ENCODE measurements around the gene INMT. TPM values are rescaled to one million over a fixed set of nuclear protein-coding genes. Genes with fewer than 3 reads are reported as not detected.

The INMT gene
- total and polyA plus RNA-seq, 10 donors = 3.2 to 40.3 (median 15.6) TPM

- Histone ChIP-seq H3K4me1 (peaks cover 0 to 24% (median 6%) of the 10 kb centered on the region in 6 donors), H3K27ac (no peak overlapping the region), H3K27me3 (replicated peaks in 1 of 7) (peaks cover 0 to 16% (median 0%) of the 10 kb centered on the region in 7 donors), H3K9me3 (no peaks in the 10 kb centered on the region), H3K4me3 (no peak overlapping the region), H3K36me3 (no peaks in the 10 kb centered on the region)
- peak; percentile 31 for DNase-seq
- TF ChIP-seq POLR2AphosphoS5 (IDR thresholded peaks at IDR 0.05) = no peak
- no peak for TF ChIP-seq CTCF (IDR thresholded peaks at IDR 0.05 in 8 of 11, conservative IDR thresholded peaks at IDR 0.05 in 3 of 11)
- no peak for TF ChIP-seq POLR2A (IDR thresholded peaks at IDR 0.05)
- 61 to 75% (median 65%) methylated on average over 2 of the region's 2 CpGs for WGBS, 5 donors
- intact Hi-C loops (cut with DNase I; ENCODE audit: low total_unique reads) = loop anchor here (10.0 kb wide), 1 partner anchor 565 kb away; no protein-coding TSS in a partner anchor
Measured at GRCh38 chr7:30729642-30730041, 22.3 kb upstream of the INMT start.

- 95 to 100% (median 98%) methylated on average over 2 of the region's 2 CpGs for WGBS, 5 donors
- Histone ChIP-seq H3K9me3 (no peaks in the 10 kb centered on the region), H3K27ac (no peak overlapping the region), H3K4me1 (peaks cover 0 to 24% (median 6%) of the 10 kb centered on the region in 6 donors), H3K4me3 (no peak overlapping the region), H3K36me3 (no peaks in the 10 kb centered on the region), H3K27me3 (replicated peaks in 1 of 7) (peaks cover 0 to 16% (median 0%) of the 10 kb centered on the region in 7 donors)
- peak; percentile 50 for DNase-seq
- no peak for TF ChIP-seq CTCF (IDR thresholded peaks at IDR 0.05 in 8 of 11, conservative IDR thresholded peaks at IDR 0.05 in 3 of 11)
- TF ChIP-seq POLR2AphosphoS5 (IDR thresholded peaks at IDR 0.05) = no peak
- TF ChIP-seq POLR2A (IDR thresholded peaks at IDR 0.05) = no peak
- intact Hi-C loops (cut with DNase I; ENCODE audit: low total_unique reads) = loop anchor here (10.0 kb wide), 1 partner anchor 565 kb away; no protein-coding TSS in a partner anchor
Measured at GRCh38 chr7:30730097-30730496, 21.8 kb upstream of the INMT start.

DNA sequence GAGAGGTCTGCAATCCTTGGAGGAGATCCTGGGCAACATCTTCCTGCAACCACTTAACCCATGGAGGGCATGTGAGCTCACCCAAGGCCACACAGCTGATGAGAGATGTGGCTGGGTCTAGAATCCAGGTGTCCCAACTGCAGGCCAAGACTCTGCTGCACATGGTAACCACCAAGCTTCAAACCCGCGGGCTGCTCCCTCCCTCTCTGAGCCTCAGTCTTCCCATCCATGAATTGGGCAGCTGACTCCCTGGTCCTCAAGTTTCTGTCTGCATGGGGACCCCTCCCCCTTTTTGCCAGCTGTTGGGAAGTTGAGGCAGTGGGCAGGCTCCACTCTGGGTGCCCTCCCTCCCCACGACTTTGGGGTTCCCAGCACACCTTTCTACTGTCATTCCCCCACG, 20.9 kb upstream of the INMT start:
- Histone ChIP-seq H3K27ac (no peak overlapping the region), H3K27me3 (replicated peaks in 1 of 7) (peaks cover 0 to 16% (median 0%) of the 10 kb centered on the region in 7 donors), H3K36me3 (no peaks in the 10 kb centered on the region), H3K9me3 (no peaks in the 10 kb centered on the region), H3K4me1 (peaks cover 0 to 24% (median 6%) of the 10 kb centered on the region in 6 donors), H3K4me3 (no peak overlapping the region)
- intact Hi-C loops (cut with DNase I; ENCODE audit: low total_unique reads) = loop anchor here (10.0 kb wide), 1 partner anchor 566 kb away; no protein-coding TSS in a partner anchor
- TF ChIP-seq POLR2AphosphoS5 (IDR thresholded peaks at IDR 0.05) (no peak), CTCF (IDR thresholded peaks at IDR 0.05 in 8 of 11, conservative IDR thresholded peaks at IDR 0.05 in 3 of 11) (no peak), POLR2A (IDR thresholded peaks at IDR 0.05) (no peak)
- WGBS, 5 donors = 70 to 85% (median 77%) methylated on average over 4 of the region's 4 CpGs
- DNase-seq = no peak

- intact Hi-C loops (cut with DNase I; ENCODE audit: low total_unique reads) = loop anchor here (10.0 kb wide), 1 partner anchor 567 kb away; no protein-coding TSS in a partner anchor
- no peaks in the 10 kb centered on the region for H3K36me3 ChIP-seq
- no peak for TF ChIP-seq POLR2A (IDR thresholded peaks at IDR 0.05)
- no peak for TF ChIP-seq POLR2AphosphoS5 (IDR thresholded peaks at IDR 0.05)
- TF ChIP-seq CTCF (IDR thresholded peaks at IDR 0.05 in 8 of 11, conservative IDR thresholded peaks at IDR 0.05 in 3 of 11) = no peak
- peaks cover 0 to 19% (median 4%) of the 10 kb centered on the region in 6 donors for H3K4me1 ChIP-seq
- H3K9me3 ChIP-seq = no peaks in the 10 kb centered on the region
- H3K27ac ChIP-seq = no peak overlapping the region
- no peak overlapping the region for H3K4me3 ChIP-seq
- WGBS, 5 donors = 50 to 74% (median 53%) methylated on average over 11 of the region's 11 CpGs
- H3K27me3 ChIP-seq (replicated peaks in 1 of 7) = peaks cover 0 to 16% (median 0%) of the 10 kb centered on the region in 7 donors
- no peak for DNase-seq
Measured at GRCh38 chr7:30731581-30731980, 20.4 kb upstream of the INMT start.
